ENCODE results near the gene NABP2. TPM values are rescaled to one million over a fixed set of nuclear protein-coding genes. Genes with fewer than 3 reads are reported as not detected.
A peak's percentile ranks its signal among the peaks of the same experiment; 100 is the strongest.

Gene NABP2
- total RNA-seq, 1 experiment from 2014 or later: 49.0 TPM

- Histone ChIP-seq H3T11ph (ENCODE audit: low read length) (no peak overlapping the region), H3K27me3 (ENCODE audit: insufficient read depth, low read length) (no peaks in the 10 kb centered on the region), H3K23ac (ENCODE audit: insufficient read length, low read depth, low read length) (no peak overlapping the region), H3K9ac (ENCODE audit: extremely low read depth, insufficient read length, low read length) (no peak overlapping the region), H2AK5ac (ENCODE audit: insufficient read length, low read length) (no peak overlapping the region), H4K5ac (ENCODE audit: insufficient read length, low read depth, low read length) (no peak overlapping the region), H3K56ac (ENCODE audit: insufficient read length, low read depth, low read length) (no peak overlapping the region), H3K79me2 (ENCODE audit: insufficient read depth, low read length) (no peaks in the 10 kb centered on the region), H4K91ac (ENCODE audit: insufficient read length, low read depth, low read length) (no peak overlapping the region), H2BK120ac (ENCODE audit: low read depth, low read length, poor library complexity, severe bottlenecking) (no peak overlapping the region), H2BK5ac (ENCODE audit: insufficient read length, low read length) (no peak overlapping the region), H3K4me2 (ENCODE audit: insufficient read depth, insufficient read length, low read length) (no peak overlapping the region), H4K8ac (replicated peaks; ENCODE audit: insufficient read length, low read depth, low read length) (no peak overlapping the region), H3K79me1 (ENCODE audit: insufficient read depth, low read depth, low read length, poor library complexity, severe bottlenecking) (no peaks in the 10 kb centered on the region), H3K14ac (ENCODE audit: insufficient read depth, low read length) (no peak overlapping the region), H2AFZ (ENCODE audit: low read length) (no peak overlapping the region), H3K23me2 (ENCODE audit: insufficient read length, low read depth, low read length, poor library complexity, severe bottlenecking) (no peaks in the 10 kb centered on the region), H4K20me1 (ENCODE audit: control insufficient read depth, insufficient read depth, insufficient read length) (no peaks in the 10 kb centered on the region), H3K9me3 (ENCODE audit: control insufficient read depth, low read depth, low read length) (no peaks in the 10 kb centered on the region), H3K4ac (ENCODE audit: low read depth, low read length) (no peak overlapping the region), H3K18ac (ENCODE audit: insufficient read length, low read depth, low read length) (no peak overlapping the region), H2BK20ac (ENCODE audit: low read depth, low read length, poor library complexity, severe bottlenecking) (no peak overlapping the region), H3K27ac (ENCODE audit: insufficient read length, low read depth, low read length) (no peak overlapping the region), H3K4me1 (ENCODE audit: insufficient read depth, low read length) (no peaks in the 10 kb centered on the region), H2BK15ac (ENCODE audit: low read depth, low read length) (no peak overlapping the region), H2BK12ac (ENCODE audit: insufficient read length, low read depth, low read length) (no peak overlapping the region)
- Mint-ChIP-seq H3K9me3 (no peaks in the 10 kb centered on the region), H3K36me3 (ENCODE audit: insufficient read depth in 1 of 3, low read depth in 3 of 3) (peaks cover 24 to 37% (median 33%) of the 10 kb centered on the region in 3 experiments), H3K4me3 (peak overlapping the region in 1 of 2 experiments; percentile 17; a peak in 1 of 5 replicates), H3K27ac (no peak overlapping the region), H3K4me1 (peaks cover 2 to 10% of the 10 kb centered on the region in 2 experiments; a peak in 1 of 4 replicates), H3K27me3 (ENCODE audit: low read depth) (peaks cover 13% of the 10 kb centered on the region)
- TF ChIP-seq, protein P1, sequence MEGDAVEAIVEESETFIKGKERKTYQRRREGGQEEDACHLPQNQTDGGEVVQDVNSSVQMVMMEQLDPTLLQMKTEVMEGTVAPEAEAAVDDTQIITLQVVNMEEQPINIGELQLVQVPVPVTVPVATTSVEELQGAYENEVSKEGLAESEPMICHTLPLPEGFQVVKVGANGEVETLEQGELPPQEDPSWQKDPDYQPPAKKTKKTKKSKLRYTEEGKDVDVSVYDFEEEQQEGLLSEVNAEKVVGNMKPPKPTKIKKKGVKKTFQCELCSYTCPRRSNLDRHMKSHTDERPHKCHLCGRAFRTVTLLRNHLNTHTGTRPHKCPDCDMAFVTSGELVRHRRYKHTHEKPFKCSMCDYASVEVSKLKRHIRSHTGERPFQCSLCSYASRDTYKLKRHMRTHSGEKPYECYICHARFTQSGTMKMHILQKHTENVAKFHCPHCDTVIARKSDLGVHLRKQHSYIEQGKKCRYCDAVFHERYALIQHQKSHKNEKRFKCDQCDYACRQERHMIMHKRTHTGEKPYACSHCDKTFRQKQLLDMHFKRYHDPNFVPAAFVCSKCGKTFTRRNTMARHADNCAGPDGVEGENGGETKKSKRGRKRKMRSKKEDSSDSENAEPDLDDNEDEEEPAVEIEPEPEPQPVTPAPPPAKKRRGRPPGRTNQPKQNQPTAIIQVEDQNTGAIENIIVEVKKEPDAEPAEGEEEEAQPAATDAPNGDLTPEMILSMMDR (conservative IDR thresholded peaks at IDR 0.05): no peak
- WGBS (ENCODE audit: extremely low coverage, insufficient read length, low lambda C conversion rate): no CpG with 5 or more reads among the region's 11 CpGs
- no peak for DNase-seq
These were observed 13.4 kb downstream of the NABP2 start for GRCh38 chr12:56237552-56237951.
